Astrocyte of the cerebellum (primary cell): ENCODE results near the gene ECE2.

Experiments used
- DNase-seq: peaks from one replicate; pipeline ENCODE4 v3.0.0-alpha.2; 2011; ENCODE audit warnings: low read depth
- H3K4me3 ChIP-seq: 2 replicates; pipeline ENCODE4 v1.5.1; 2011; ENCODE audit warnings: mild to moderate bottlenecking, low read depth, low read length, moderate library complexity
- CTCF ChIP-seq: IDR thresholded peaks from 2 replicates; pipeline ENCODE4 v1.5.1; 2012; ENCODE audit warnings: low read length, low read depth, moderate library complexity, mild to moderate bottlenecking; ENCODE audit errors: missing control alignments
- in situ Hi-C: cut with HindIII; loops from 2 replicates; pipeline ENCODE4 v1.10.0; 2017; ENCODE audit warnings: low sequenced_read_pairs

The ECE2 gene

DNA sequence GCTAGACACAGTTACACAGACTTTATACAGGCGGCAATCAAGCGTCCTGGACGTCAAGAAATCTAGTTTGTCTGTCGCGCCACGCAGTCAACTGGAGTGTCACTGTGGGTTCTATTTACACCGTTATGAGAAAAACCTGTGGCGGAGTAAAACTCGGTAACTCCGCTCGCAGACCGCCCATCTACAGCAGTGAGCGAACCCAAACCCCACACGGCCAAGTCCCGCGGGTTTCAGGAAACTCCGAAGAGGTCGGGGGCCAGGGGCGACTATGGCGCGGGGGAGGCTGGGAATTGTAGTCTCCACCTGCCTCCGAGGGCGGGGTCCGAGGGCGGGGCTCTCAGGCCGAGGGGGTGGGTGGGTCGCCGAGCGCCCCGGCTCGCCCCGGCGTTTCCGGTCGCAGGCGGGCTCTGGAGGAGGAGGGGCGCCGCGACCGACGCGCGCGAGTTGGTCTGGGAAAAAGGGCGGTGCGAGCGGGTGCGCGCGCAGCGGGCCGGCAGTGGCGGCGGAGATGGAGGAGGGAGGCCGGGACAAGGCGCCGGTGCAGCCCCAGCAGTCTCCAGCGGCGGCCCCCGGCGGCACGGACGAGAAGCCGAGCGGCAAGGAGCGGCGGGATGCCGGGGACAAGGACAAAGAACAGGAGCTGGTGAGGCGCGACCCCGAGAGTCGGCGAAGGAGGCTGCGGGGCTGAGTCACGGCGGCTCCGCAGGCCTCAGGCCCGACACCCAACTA lies 23.1 kb downstream of the ECE2 start, which contains the start of gene PSMD2:
TSS of gene PSMD2 (plus strand) at position 483 of the 729 bp plus-strand sequence. CDS start at position 509, 26 bp downstream.
- in situ Hi-C loops: no loop called here
- H3K4me3 ChIP-seq: peak within 1 kb of the TSS; percentile 97
- TF ChIP-seq CTCF: no peak
- peak; percentile 92 for DNase-seq

DNA sequence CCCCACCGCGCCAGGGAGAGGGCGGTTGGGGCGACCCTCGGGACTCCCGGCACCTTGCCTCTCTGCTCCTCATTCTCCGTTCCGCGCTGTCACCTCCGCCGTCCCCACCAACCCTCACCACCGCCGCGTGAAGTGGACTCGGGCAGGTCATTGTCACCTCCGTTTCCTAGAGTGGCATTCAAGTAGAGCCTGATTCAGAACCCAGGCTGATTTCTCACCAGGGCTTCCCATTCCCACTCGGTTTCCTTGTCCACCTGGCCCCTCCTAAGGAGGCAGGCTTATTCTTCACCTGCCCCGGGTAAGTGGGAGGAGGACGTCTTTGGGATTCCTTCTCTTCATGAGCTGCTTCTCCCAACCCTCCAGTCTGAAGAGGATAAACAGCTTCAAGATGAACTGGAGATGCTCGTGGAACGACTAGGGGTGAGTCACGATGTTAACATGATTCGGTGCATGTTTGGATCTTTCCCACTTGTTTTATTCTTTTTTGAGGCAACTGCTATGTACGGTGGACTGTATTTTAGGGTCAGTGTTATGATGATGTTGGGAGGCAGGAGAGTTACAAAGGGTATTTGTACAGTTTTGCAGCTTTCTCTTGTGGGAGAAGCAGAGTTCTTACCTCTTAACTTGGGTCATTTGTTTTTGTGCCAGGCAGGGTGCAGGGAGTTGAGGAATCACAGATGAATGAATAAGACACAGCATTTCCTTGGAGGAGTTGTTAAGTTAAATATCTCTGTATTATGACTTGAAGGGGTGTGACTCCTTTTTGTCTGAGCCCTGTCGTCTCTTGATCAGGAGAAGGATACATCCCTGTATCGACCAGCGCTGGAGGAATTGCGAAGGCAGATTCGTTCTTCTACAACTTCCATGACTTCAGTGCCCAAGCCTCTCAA lies 23.9 kb downstream of the ECE2 start:
- peak overlapping the region; percentile 97 for H3K4me3 ChIP-seq
- in situ Hi-C loops: no loop called here
- no peak for TF ChIP-seq CTCF
- no peak for DNase-seq

GRCh38 chr3:184300378-184300720 lies 24.5 kb downstream of the ECE2 start:
- peak overlapping the region; percentile 97 for H3K4me3 ChIP-seq
- no peak for TF ChIP-seq CTCF
- no peak for DNase-seq
- in situ Hi-C loops: no loop called here

DNA sequence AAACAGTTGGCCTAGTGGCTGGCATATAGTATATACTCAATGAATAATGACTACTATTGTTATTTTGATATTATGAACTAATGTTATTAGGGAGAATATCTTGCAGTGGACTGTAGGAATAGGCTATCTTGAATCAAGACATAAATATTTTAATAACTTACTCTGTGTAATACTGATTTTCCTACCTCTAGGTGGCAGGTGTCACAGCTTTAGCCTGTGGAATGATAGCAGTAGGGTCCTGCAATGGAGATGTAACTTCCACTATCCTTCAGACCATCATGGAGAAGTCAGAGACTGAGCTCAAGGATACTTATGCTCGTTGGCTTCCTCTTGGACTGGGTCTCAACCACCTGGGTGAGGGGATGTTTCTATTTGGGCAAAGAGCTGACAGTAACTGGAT lies 29.8 kb downstream of the ECE2 start:
- H3K4me3 ChIP-seq: no peak overlapping the region
- DNase-seq: no peak
- peak; percentile 58 for TF ChIP-seq CTCF
- in situ Hi-C loops: no loop called here

GRCh38 chr3:184306341-184306972 lies 30.6 kb downstream of the ECE2 start:
- in situ Hi-C loops: no loop called here
- no peak for TF ChIP-seq CTCF
- H3K4me3 ChIP-seq: no peak overlapping the region
- DNase-seq: no peak

DNA sequence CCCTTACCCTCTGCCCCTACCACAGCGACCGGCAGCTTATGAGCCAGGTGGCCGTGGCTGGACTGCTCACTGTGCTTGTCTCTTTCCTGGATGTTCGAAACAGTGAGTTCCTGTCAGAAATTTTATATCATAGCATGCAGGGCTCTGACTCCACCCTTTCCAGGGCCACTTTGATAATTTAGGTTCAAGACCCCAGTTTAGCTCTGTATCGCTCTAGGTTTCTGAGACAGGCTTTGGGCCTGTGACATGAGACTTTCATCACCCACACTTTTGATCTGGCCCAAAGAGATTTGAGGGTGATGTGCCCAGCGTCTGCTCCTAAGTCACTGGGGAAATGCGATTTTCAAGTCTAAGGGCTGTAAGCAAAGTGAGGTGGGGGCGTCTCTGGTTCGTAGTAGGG lies 32.1 kb downstream of the ECE2 start:
- TF ChIP-seq CTCF: no peak
- H3K4me3 ChIP-seq: no peak overlapping the region
- in situ Hi-C loops: no loop called here
- DNase-seq: no peak
